H9 (cell line): ENCODE data around the gene ITPA. TPM values are rescaled to one million over a fixed set of nuclear protein-coding genes. Genes with fewer than 3 reads are reported as not detected.

Experiments used
- DNase-seq: peaks from one replicate; pipeline ENCODE4 v3.0.0-alpha.2; 2017
- H2AFZ ChIP-seq: one replicate; pipeline ENCODE4 v1.6.1; 2013; ENCODE audit warnings: mild to moderate bottlenecking, low read length, control low read depth, moderate library complexity
- H2AK5ac ChIP-seq: 2 replicates; pipeline ENCODE4 v1.6.1; 2013; ENCODE audit warnings: low read length, control low read depth, mixed read lengths; ENCODE audit not compliant: insufficient read length
- H2BK120ac ChIP-seq: one replicate; pipeline ENCODE4 v1.6.1; 2013; ENCODE audit warnings: low read depth, mild to moderate bottlenecking, low read length, control low read depth, inconsistent platforms; ENCODE audit not compliant: poor library complexity, severe bottlenecking
- H2BK12ac ChIP-seq: 2 replicates; pipeline ENCODE4 v1.6.1; 2013; ENCODE audit warnings: low read length, control low read depth, mixed read lengths, low read depth; ENCODE audit not compliant: insufficient read length
- H2BK15ac ChIP-seq: 2 replicates; pipeline ENCODE4 v1.6.1; 2013; ENCODE audit warnings: low read depth, low read length, control low read depth
- H2BK20ac ChIP-seq: one replicate; pipeline ENCODE4 v1.6.1; 2013; ENCODE audit warnings: low read depth, mild to moderate bottlenecking, low read length, control low read depth, inconsistent platforms; ENCODE audit not compliant: poor library complexity, severe bottlenecking
- H2BK5ac ChIP-seq: 2 replicates; pipeline ENCODE4 v1.6.1; 2013; ENCODE audit warnings: low read length, control low read depth, mixed read lengths; ENCODE audit not compliant: insufficient read length
- H3K14ac ChIP-seq: 2 replicates; pipeline ENCODE4 v1.6.1; 2013; ENCODE audit warnings: low read length, control low read depth; ENCODE audit not compliant: insufficient read depth
- H3K18ac ChIP-seq: 2 replicates; pipeline ENCODE4 v1.6.1; 2013; ENCODE audit warnings: low read depth, mild to moderate bottlenecking, mixed read lengths, low read length, control low read depth; ENCODE audit not compliant: insufficient read length
- H3K23ac ChIP-seq: 2 replicates; pipeline ENCODE4 v1.6.1; 2013; ENCODE audit warnings: low read length, control low read depth, mixed read lengths, low read depth; ENCODE audit not compliant: insufficient read length
- H3K23me2 ChIP-seq: 2 replicates; pipeline ENCODE4 v1.6.1; 2013; ENCODE audit warnings: low read depth, mild to moderate bottlenecking, mixed read lengths, low read length, control low read depth; ENCODE audit not compliant: insufficient read length, poor library complexity, severe bottlenecking
- H3K27ac ChIP-seq: 2 replicates; pipeline ENCODE4 v1.5.1; 2013; ENCODE audit warnings: low read length, control low read depth, mixed read lengths, low read depth; ENCODE audit not compliant: insufficient read length
- H3K27me3 ChIP-seq: 2 replicates; pipeline ENCODE4 v1.6.1; 2013; ENCODE audit warnings: low read length, control low read depth, inconsistent platforms; ENCODE audit not compliant: insufficient read depth
- H3K4ac ChIP-seq: 2 replicates; pipeline ENCODE4 v1.6.1; 2013; ENCODE audit warnings: low read depth, mild to moderate bottlenecking, control low read depth, inconsistent platforms, low read length, moderate library complexity
- H3K4me1 ChIP-seq: 2 replicates; pipeline ENCODE4 v1.6.1; 2013; ENCODE audit warnings: low read length, control low read depth, inconsistent platforms; ENCODE audit not compliant: insufficient read depth
- H3K4me2 ChIP-seq: 2 replicates; pipeline ENCODE4 v1.6.1; 2013; ENCODE audit warnings: low read length, control low read depth, mixed read lengths; ENCODE audit not compliant: insufficient read length, insufficient read depth
- H3K56ac ChIP-seq: 2 replicates; pipeline ENCODE4 v1.6.1; 2013; ENCODE audit warnings: low read depth, mild to moderate bottlenecking, mixed read lengths, low read length, control low read depth; ENCODE audit not compliant: insufficient read length
- H3K79me1 ChIP-seq: 2 replicates; pipeline ENCODE4 v1.6.1; 2013; ENCODE audit warnings: low read depth, mild to moderate bottlenecking, moderate library complexity, low read length, control low read depth, inconsistent platforms; ENCODE audit not compliant: insufficient read depth, poor library complexity, severe bottlenecking
- H3K79me2 ChIP-seq: 2 replicates; pipeline ENCODE4 v1.6.1; 2013; ENCODE audit warnings: low read length, control low read depth, inconsistent platforms; ENCODE audit not compliant: insufficient read depth
- H3K9ac ChIP-seq: 2 replicates; pipeline ENCODE4 v1.6.1; 2013; ENCODE audit warnings: low read length, control low read depth, mixed read lengths; ENCODE audit not compliant: insufficient read length; ENCODE audit errors: extremely low read depth
- H3K9me3 ChIP-seq: one replicate; pipeline ENCODE4 v1.6.1; 2013; ENCODE audit warnings: low read depth, low read length, inconsistent platforms; ENCODE audit not compliant: control insufficient read depth
- H3T11ph ChIP-seq: one replicate; pipeline ENCODE4 v1.6.1; 2013; ENCODE audit warnings: mild to moderate bottlenecking, low read length, control low read depth, inconsistent platforms
- H4K20me1 ChIP-seq: one replicate; pipeline ENCODE4 v1.6.1; 2013; ENCODE audit not compliant: control insufficient read depth, insufficient read length, insufficient read depth
- H4K5ac ChIP-seq: 2 replicates; pipeline ENCODE4 v1.6.1; 2013; ENCODE audit warnings: low read depth, mild to moderate bottlenecking, mixed read lengths, low read length, control low read depth; ENCODE audit not compliant: insufficient read length
- H4K8ac ChIP-seq: replicated peaks from 2 replicates; pipeline ENCODE4 v1.6.1; 2013; ENCODE audit warnings: low read length, control low read depth, mixed read lengths, low read depth; ENCODE audit not compliant: insufficient read length
- H4K91ac ChIP-seq: 2 replicates; pipeline ENCODE4 v1.6.1; 2013; ENCODE audit warnings: low read depth, mild to moderate bottlenecking, moderate library complexity, mixed read lengths, low read length, control low read depth; ENCODE audit not compliant: insufficient read length
- H3K27ac Mint-ChIP-seq, 3 experiments: 2 replicates in 2 of 3; 3 replicates in 1 of 3; pipeline ENCODE4 v1.8.0; 2020 to 2021; ENCODE audit warnings: mixed read lengths in 3 of 3, mild to moderate bottlenecking in 1 of 3, moderate library complexity in 1 of 3
- H3K27me3 Mint-ChIP-seq: 2 replicates; pipeline ENCODE4 v1.8.0; 2021; ENCODE audit warnings: low read depth, mild to moderate bottlenecking, moderate library complexity, mixed read lengths
- H3K36me3 Mint-ChIP-seq, 3 experiments: 2 replicates in 2 of 3; 3 replicates in 1 of 3; pipeline ENCODE4 v1.8.0; 2020 to 2021; ENCODE audit warnings: low read depth in 3 of 3, mixed read lengths in 3 of 3; ENCODE audit not compliant: insufficient read depth in 1 of 3
- H3K4me1 Mint-ChIP-seq, 2 experiments: 2 replicates each; pipeline ENCODE4 v1.8.0; 2020; ENCODE audit warnings: mixed read lengths in 2 of 2
- H3K4me3 Mint-ChIP-seq, 2 experiments: 2 replicates in 1 of 2; 3 replicates in 1 of 2; pipeline ENCODE4 v1.8.0; 2020 to 2021; ENCODE audit warnings: mild to moderate bottlenecking in 2 of 2, mixed read lengths in 2 of 2, moderate library complexity in 1 of 2
- H3K9me3 Mint-ChIP-seq, 2 experiments: 2 replicates in 1 of 2; 3 replicates in 1 of 2; pipeline ENCODE4 v1.8.0; 2020; ENCODE audit warnings: mild to moderate bottlenecking in 2 of 2, mixed read lengths in 2 of 2, moderate library complexity in 1 of 2
- WGBS: extraction: QIAGEN DNeasy Blood & Tissue Kit; methylation state at CpG from one replicate; pipeline ENCODE4 v1.1.7; 2013; ENCODE audit warnings: missing lambda C conversion rate, low lambda C conversion rate, mixed read lengths; ENCODE audit not compliant: insufficient read length; ENCODE audit errors: extremely low coverage; 5-methylcytosine and 5-hydroxymethylcytosine counted together
- total RNA-seq: library from RNA; stranded (reverse); gene quantifications from 2 replicates; pipeline ENCODE4 v1.2.1, GENCODE V29; 2021
- TF ChIP-seq, protein P1 (sequence below): fragments of 200-600 bp; sonication (generic); conservative IDR thresholded peaks from 3 replicates; pipeline ENCODE4 v1.8.0; 2021; ENCODE audit warnings: antibody characterized with exemption, mild to moderate bottlenecking

The ITPA gene
- total RNA-seq, 1 experiment from 2014 or later: 74.5 TPM

DNA sequence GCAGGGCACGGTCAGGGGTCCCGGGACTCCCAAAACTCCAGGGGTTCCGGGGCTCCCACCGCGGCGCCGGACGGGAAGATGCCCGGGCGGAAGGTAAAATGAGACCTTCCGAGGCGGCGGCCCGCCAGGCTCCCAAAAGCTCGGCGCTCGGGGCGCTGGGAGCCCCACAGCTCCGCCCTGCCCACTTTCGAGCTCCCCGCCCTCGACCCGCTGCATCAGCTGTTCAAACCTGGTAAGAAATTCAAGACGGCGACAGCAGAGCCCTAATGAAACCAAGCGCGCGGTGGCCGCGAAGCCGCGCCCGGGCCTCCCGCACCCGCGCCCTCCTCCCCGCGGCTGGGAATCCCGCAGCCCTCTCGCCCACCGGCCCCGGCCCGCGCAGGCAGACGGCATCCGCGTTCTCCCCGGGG lies 29.3 kb downstream of the ITPA start:
- Mint-ChIP-seq H3K36me3 (peaks cover 0 to 10% (median 5%) of the 10 kb centered on the region in 3 experiments; a peak in 2 of 7 replicates), H3K9me3 (no peaks in the 10 kb centered on the region; a peak in 1 of 5 replicates), H3K4me1 (peaks cover 16 to 29% of the 10 kb centered on the region in 2 experiments), H3K27me3 (peaks cover 62% of the 10 kb centered on the region), H3K27ac (no peak overlapping the region), H3K4me3 (peak overlapping the region; percentile 77 to 85)
- Histone ChIP-seq H3K4me2 (peak overlapping the region; percentile 62), H3K4ac (no peak overlapping the region), H3K79me2 (no peaks in the 10 kb centered on the region), H3K18ac (no peak overlapping the region), H3K23me2 (peaks cover 18% of the 10 kb centered on the region), H2BK15ac (no peak overlapping the region), H2AK5ac (no peak overlapping the region), H2BK20ac (no peak overlapping the region), H4K91ac (no peak overlapping the region), H3K23ac (no peak overlapping the region), H3K14ac (no peak overlapping the region), H2BK5ac (no peak overlapping the region), H3K27ac (no peak overlapping the region), H3K56ac (no peak overlapping the region), H3K79me1 (no peaks in the 10 kb centered on the region), H3T11ph (no peak overlapping the region), H3K9ac (no peak overlapping the region), H2BK120ac (no peak overlapping the region), H4K8ac (no peak overlapping the region), H3K27me3 (peaks cover 18% of the 10 kb centered on the region; the same call in 1 of the 2 replicates), H4K5ac (no peak overlapping the region), H2AFZ (no peak overlapping the region), H2BK12ac (no peak overlapping the region), H3K4me1 (no peaks in the 10 kb centered on the region; the same call in 1 of the 2 replicates), H4K20me1 (no peaks in the 10 kb centered on the region), H3K9me3 (no peaks in the 10 kb centered on the region)
- WGBS: no CpG with 5 or more reads among the region's 48 CpGs
- TF ChIP-seq, protein P1, sequence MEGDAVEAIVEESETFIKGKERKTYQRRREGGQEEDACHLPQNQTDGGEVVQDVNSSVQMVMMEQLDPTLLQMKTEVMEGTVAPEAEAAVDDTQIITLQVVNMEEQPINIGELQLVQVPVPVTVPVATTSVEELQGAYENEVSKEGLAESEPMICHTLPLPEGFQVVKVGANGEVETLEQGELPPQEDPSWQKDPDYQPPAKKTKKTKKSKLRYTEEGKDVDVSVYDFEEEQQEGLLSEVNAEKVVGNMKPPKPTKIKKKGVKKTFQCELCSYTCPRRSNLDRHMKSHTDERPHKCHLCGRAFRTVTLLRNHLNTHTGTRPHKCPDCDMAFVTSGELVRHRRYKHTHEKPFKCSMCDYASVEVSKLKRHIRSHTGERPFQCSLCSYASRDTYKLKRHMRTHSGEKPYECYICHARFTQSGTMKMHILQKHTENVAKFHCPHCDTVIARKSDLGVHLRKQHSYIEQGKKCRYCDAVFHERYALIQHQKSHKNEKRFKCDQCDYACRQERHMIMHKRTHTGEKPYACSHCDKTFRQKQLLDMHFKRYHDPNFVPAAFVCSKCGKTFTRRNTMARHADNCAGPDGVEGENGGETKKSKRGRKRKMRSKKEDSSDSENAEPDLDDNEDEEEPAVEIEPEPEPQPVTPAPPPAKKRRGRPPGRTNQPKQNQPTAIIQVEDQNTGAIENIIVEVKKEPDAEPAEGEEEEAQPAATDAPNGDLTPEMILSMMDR: no peak
- peak; percentile 60 for DNase-seq
